ENCODE results near the gene APLN. TPM values are rescaled to one million over a fixed set of nuclear protein-coding genes. Genes with fewer than 3 reads are reported as not detected.

The APLN gene
- total and polyA plus RNA-seq, 7 donors: 0.36 to 0.81 (median 0.47) TPM; not detected in 4

GRCh38 chrX:129686422-129686948, 31.7 kb upstream of the APLN start:
- H3K27me3 ChIP-seq: no peaks in the 10 kb centered on the region
- H3K9me3 ChIP-seq: no peaks in the 10 kb centered on the region
- TF ChIP-seq CTCF (IDR thresholded peaks at IDR 0.05): no peak
- TF ChIP-seq EP300 (IDR thresholded peaks at IDR 0.05): no peak
- TF ChIP-seq POLR2AphosphoS5 (IDR thresholded peaks at IDR 0.05): no peak
- TF ChIP-seq POLR2A (IDR thresholded peaks at IDR 0.05): no peak
- H3K36me3 ChIP-seq: no peaks in the 10 kb centered on the region
- 68 to 73% methylated on average over 2 of the region's 2 CpGs for WGBS, 2 donors
- no peak overlapping the region for H3K27ac ChIP-seq
- no peak overlapping the region for H3K4me3 ChIP-seq
- H3K4me1 ChIP-seq: no peaks in the 10 kb centered on the region
- DNase-seq: no peak
- intact Hi-C loops (cut with DNase I): no loop called here

GRCh38 chrX:129682979-129683378, 28.2 kb upstream of the APLN start:
- no peak for TF ChIP-seq POLR2A (IDR thresholded peaks at IDR 0.05)
- no peak for TF ChIP-seq EP300 (IDR thresholded peaks at IDR 0.05)
- no peak for TF ChIP-seq CTCF (IDR thresholded peaks at IDR 0.05)
- no peak for TF ChIP-seq POLR2AphosphoS5 (IDR thresholded peaks at IDR 0.05)
- no peaks in the 10 kb centered on the region for H3K4me1 ChIP-seq
- DNase-seq: no peak
- no peaks in the 10 kb centered on the region for H3K36me3 ChIP-seq
- no peak overlapping the region for H3K4me3 ChIP-seq
- intact Hi-C loops (cut with DNase I): no loop called here
- H3K27ac ChIP-seq: no peak overlapping the region
- H3K9me3 ChIP-seq: no peaks in the 10 kb centered on the region
- 95 to 100% methylated on average over 1 of the region's 1 CpG for WGBS, 2 donors
- peaks cover 0 to 4% (median 0%) of the 10 kb centered on the region in 3 donors for H3K27me3 ChIP-seq

GRCh38 chrX:129679901-129680300, 25.1 kb upstream of the APLN start:
- Histone ChIP-seq H3K36me3 (no peaks in the 10 kb centered on the region), H3K27me3 (peaks cover 0 to 5% (median 0%) of the 10 kb centered on the region in 3 donors), H3K9me3 (no peaks in the 10 kb centered on the region), H3K4me3 (no peak overlapping the region), H3K27ac (no peak overlapping the region), H3K4me1 (no peaks in the 10 kb centered on the region)
- 90 to 93% methylated on average over 1 of the region's 1 CpG for WGBS, 2 donors
- no peak for TF ChIP-seq POLR2AphosphoS5 (IDR thresholded peaks at IDR 0.05)
- TF ChIP-seq EP300 (IDR thresholded peaks at IDR 0.05): no peak
- TF ChIP-seq POLR2A (IDR thresholded peaks at IDR 0.05): no peak
- no peak for TF ChIP-seq CTCF (IDR thresholded peaks at IDR 0.05)
- DNase-seq: no peak
- intact Hi-C loops (cut with DNase I): no loop called here

- 13 to 19% methylated on average over 14 of the region's 14 CpGs for WGBS, 2 donors
- Histone ChIP-seq H3K27ac (peak overlapping the region; percentile 73 to 79 (median 76)), H3K4me1 (no peaks in the 10 kb centered on the region), H3K27me3 (peaks cover 0 to 5% (median 0%) of the 10 kb centered on the region in 3 donors), H3K36me3 (no peaks in the 10 kb centered on the region), H3K4me3 (peak overlapping the region; percentile 8 to 49 (median 45)), H3K9me3 (no peaks in the 10 kb centered on the region)
- no peak for TF ChIP-seq CTCF (IDR thresholded peaks at IDR 0.05)
- no peak for TF ChIP-seq POLR2AphosphoS5 (IDR thresholded peaks at IDR 0.05)
- no peak for TF ChIP-seq EP300 (IDR thresholded peaks at IDR 0.05)
- TF ChIP-seq POLR2A (IDR thresholded peaks at IDR 0.05): no peak
- intact Hi-C loops (cut with DNase I): no loop called here
- DNase-seq: no peak
These were observed 23.9 kb upstream of the APLN start for GRCh38 chrX:129678614-129679195.

- H3K4me3 ChIP-seq: no peak overlapping the region
These were observed 12.7 kb upstream of the APLN start for GRCh38 chrX:129667412-129667811.

More at GRCh38 chrX:129667412-129667811, 12.7 kb upstream of the APLN start:
- H3K9me3 ChIP-seq: no peaks in the 10 kb centered on the region
- TF ChIP-seq CTCF (IDR thresholded peaks at IDR 0.05) (no peak), POLR2AphosphoS5 (IDR thresholded peaks at IDR 0.05) (no peak), POLR2A (IDR thresholded peaks at IDR 0.05) (no peak)
- no peak for DNase-seq
- H3K27ac ChIP-seq: no peak overlapping the region
- H3K36me3 ChIP-seq: no peaks in the 10 kb centered on the region
- no peaks in the 10 kb centered on the region for H3K27me3 ChIP-seq
- intact Hi-C loops (cut with DNase I): no loop called here
- no peaks in the 10 kb centered on the region for H3K4me1 ChIP-seq

Data from sigmoid colon (tissue), 7 donors.